ENCODE data around the gene ZNF672.
A peak's percentile ranks its signal among the peaks of the same experiment; 100 is the strongest.
"Not testable (repeated sequence)": the region's sequence is repeated elsewhere in the genome, so short reads cannot be mapped to it uniquely, and the experiment has no call there.

The ZNF672 gene

DNA sequence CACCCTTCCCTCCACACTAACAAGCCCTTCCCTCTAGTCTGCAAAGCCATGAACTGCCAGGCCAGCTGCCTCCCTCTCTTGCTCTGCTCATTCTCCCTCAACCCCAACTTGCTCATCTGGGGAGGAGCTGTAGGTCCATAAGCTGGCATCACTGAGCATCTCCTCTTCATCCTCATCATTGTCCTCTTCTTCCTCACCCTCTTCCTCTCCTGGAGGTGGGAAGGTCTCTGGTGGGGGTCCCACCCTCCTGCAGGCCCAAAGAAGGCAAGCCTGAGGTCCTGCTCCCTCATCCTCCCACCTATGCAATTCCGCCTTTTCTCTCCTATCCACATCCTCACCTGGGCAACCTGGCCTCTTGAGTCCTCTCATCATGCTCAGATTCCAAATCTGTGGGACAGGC, 18.2 kb downstream of the ZNF672 start:
- no peak for DNase-seq (ENCODE audit: low spot score)

DNA sequence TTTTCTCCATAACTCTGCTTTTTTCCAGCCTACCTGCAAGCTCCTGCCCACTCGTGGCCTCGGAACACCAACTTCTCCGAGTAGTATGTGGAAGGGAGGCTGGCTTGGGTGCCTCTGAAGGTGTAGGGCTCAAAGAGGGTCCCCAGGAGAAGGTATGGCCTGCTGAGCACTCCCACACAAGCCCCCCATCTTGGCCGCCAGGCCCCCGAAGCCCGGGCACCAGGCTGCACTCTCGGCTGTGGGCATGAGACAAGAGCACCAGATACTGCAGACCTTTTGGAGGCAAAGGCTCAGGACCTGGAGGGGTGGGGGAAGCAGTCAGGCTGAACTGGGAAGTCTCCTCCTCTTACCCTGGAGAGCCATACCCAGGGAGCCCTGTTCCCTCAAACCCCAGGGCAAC, 19.2 kb downstream of the ZNF672 start:
- DNase-seq (ENCODE audit: low spot score): no peak

DNA sequence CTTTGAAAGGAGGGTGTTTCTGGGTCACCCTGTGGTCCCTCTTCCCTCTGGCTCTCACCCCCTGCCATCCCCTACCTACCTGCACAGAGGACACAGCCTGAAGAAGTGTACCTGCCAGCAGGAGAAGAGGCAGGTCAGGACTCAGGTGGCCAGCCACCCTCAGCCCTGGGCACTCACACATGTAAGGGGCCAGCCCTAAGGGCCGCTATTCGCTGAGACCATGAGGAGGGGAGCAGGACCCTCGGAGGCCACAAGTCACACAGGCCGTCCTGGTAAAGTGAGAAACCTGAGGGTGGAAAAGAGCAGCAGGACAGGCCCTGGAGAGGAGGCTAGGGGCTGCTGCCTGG, 19.7 kb downstream of the ZNF672 start:
- DNase-seq (ENCODE audit: low spot score): no peak

DNA sequence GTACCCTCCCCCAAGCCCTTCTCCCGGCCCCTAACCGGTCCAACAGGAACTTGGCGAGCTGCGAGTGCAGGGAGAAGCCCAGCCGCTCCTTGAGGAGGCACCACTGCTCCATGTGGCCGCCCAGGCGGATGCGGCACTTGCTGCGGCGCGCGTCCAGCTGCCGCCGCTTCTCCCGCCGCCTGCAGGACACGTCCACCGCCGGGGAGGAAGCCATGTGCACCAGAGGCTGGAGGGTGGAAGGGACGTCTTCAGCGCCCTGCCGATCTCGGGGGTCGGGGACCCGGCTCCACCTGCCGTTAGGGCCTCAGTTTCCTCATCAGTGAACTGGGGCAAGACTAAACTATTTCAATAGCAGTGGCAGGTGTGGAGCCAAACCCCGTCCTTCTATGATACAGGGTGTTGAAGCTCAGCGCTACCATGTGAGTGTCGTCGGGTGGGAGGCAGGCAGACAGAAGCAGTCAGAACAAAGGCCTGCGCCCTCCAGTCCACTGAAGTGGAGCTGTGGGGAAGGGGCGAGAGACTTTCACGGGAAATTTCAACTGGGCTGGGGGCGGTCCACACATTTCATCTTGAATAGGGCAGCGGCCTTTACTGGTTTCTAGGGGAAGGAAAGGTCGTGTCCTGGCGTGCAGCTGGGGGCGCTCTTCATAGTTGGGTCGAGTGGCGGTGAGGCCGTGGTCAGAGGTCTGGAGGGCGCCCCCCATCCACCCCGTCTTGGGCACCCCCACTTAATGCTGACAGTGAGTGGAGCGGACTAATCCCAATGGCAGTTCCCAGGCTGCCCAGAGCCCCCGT, 20.3 kb downstream of the ZNF672 start:
- peak; percentile 79 for DNase-seq (ENCODE audit: low spot score)

DNA sequence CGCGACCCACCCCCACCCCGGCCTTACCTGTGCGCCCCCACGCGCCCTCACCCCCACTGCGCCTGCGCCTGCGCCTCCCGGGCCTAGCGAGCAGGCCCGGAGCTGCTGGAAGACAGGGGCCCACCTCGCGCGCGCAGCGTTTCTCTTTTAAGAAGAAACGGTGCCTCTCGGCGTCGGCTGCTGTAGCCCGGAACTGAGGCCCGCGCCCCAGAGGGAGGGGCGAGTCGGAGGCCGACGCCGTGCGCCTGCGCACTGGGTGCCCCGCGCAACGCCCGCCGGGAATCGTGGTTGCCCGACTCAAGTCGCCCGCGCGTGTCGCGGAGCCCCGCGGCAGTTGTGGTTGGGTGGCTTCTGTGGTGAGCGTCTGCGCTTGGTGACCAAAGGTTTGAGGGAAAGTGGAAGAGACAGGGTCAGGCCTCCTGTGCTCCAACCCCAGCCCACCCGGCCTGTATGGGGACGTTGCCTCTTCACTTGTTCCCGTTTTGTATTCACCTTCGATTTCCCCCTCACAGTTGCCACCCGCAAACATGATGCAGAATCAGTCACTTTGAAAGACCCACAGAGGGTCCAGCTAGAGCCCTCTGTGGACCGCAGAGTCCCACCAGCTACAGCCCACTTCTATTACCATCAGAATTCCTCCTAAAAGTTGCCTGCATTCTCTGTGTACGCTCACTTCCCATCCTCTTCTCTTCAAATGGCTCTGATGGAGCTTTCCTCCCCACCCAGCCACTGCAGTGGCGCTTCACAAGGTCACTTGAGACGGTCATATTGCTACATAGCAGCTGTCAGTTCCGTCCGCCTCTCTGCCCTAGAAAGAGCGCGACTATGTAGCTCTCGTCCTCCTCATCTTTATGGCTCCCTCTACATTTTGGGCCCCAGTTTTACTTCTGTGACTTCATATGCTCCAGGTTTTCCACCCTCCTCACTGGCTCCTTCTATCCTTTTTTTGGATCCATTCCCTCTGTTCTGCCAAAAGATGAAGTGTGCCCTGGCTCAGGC, 21.2 kb downstream of the ZNF672 start, which contains the start of gene ZNF692:
Gene ZNF692 (minus strand): TSS at position 195 of the 999 bp plus-strand sequence. CDS start 776 bp downstream, outside the sequence.
- DNase-seq (ENCODE audit: low spot score): peak; percentile 97

DNA sequence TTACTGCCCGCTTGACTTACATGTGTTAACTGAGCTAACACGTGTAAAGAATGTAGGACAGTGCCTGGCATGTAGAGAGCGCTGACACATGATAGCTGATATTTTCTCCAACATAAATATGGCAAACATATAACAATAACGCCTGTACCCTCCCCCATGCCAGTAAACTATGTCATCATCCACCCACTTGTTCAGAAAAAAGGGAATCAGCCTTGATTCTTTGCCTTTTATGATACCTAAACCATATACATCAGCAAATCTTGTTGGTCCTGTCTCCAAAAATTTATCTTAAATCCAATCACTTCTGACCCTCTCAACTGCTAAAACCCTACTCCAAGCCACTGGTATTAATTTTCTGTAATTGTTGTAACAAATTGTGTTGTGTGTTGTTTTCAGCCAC, 22.0 kb downstream of the ZNF672 start:
- DNase-seq (ENCODE audit: low spot score): no peak

DNA sequence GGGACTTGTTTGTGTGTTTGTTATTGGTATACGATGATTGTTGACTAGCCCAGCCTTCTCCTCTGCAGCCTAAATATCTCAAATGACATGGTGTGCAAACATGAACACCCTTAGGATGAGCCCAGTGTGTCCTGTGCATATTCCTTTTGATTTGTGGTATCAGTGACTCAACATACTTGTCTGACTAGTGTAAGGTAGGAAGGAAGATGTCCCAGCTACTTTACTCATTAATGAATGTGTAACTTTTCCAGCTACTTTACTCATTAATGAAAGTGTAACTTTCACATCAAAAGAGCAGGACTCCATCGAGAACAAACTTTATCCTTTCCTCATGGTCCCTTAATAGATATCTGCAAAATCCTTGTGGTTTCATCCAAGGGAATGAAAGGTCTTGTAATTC, 23.6 kb downstream of the ZNF672 start:
- no peak for DNase-seq (ENCODE audit: low spot score)

DNA sequence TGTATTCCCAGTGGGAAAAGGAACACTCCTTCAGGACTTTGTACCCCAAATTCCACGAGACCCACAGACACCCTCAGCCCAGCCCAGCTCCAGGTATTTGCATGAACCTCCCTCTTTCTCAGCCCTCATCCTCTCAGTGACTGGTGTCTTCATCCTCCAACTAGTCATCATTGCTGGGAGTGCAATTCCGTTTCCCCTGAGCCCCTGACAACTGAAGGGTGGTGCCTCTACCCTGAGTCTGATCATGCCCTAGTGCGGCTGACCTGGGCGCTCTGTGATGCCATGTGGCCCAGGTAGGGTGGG, 24.6 kb downstream of the ZNF672 start:
- DNase-seq (ENCODE audit: low spot score): no peak

DNA sequence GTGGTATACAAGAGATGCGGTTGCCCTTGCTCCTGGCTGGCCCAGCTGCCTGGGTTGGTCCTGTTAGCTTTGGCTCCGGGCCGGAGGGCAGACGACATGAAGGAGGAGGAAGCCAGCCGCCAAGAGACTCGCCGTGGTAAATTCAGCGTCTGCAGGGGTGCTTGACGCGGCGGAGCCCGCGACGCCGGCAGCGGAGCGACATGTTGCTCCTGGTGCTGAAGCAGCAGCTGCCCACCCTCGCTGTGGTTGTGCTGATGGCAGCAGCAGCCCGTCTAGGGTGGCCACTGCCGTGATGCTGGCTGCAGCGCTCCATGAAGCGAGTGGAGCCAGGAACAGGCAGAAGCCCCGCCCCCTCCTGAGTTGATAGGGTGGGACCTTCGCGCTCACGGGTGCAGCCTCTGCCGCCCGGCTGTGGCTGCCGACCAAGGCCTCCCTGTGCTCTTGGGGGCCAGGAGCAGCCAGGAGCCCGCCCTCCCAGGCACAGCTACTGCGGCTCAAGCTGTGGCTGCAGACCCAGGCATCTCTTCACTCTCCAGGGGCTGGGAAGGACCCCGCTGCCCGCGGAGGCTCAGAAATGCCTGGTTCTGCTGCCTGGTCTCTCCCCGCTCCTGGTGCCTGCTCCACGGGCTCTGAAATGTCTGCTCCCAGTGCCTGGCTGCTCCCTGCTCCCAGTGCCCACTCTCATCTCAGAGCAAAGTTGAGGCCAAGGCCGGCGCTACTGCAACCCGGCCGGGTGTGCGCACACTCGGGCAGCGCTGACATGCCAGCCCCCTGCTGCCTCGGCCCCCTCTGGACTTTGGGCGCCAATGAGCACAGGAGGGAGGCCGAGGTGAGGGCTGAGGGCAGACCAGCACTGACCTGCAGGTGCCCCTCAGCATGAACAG, 25.2 kb downstream of the ZNF672 start:
- DNase-seq (ENCODE audit: low spot score): peak; percentile 69

DNA sequence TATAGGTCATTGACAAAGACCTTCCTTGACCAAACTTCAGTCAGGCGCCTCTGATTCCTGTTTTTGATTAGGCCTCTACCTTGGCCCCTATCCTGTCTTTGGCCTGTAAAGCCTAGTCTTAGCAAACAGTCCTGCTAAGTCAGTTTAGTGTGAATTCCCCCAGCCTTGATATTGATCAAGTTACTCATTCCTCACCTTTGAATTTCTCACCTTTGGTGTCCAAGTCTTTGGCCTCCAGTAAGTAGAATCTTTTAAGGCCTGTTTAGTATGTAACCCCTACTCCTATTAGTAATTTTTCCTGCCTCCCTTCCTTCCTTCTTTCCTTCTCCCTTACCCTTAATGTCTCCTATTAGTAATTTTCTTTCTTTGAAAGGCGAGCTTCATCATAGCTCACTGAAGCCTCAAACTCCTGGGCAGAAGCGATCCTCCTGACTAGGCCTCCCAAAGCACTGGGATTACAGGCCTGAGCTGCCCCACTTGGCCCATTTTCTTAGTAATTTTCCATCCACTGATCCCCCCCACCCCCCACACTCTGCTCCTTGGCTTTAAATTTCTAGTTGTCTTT, 33.9 kb downstream of the ZNF672 start:
- DNase-seq (ENCODE audit: low spot score): no peak

DNA sequence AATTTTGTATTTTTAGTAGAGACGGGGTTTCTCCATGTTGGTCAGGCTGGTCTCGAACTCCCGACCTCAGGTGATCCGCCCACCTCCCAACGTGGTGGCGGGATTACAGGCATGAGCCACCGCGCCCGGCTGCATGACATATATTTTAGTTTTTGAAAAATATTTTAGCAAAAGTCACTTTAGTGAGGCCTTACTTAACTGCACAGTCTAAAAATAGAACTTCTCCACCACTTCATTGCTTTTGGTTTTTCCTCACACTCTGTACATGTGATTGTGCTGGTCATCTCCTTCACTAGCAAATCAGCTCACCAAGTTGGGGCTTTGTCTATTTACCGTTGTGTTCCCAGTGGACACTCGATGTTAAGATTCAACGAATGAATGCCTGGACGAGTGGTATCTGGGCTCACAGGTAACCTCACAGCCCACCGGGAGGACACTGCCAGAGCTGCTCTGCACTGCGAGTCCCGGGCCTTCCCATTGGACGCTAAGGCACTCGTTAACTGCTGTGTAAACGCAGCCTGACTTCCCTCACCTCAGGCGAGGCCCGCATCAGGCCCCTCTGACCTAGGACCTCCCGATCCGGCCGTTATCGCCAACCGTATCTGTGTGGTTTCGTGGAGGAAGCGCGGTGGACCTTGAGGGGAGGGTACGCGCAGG, 34.9 kb downstream of the ZNF672 start:
- DNase-seq (ENCODE audit: low spot score): peak; percentile 51

DNA sequence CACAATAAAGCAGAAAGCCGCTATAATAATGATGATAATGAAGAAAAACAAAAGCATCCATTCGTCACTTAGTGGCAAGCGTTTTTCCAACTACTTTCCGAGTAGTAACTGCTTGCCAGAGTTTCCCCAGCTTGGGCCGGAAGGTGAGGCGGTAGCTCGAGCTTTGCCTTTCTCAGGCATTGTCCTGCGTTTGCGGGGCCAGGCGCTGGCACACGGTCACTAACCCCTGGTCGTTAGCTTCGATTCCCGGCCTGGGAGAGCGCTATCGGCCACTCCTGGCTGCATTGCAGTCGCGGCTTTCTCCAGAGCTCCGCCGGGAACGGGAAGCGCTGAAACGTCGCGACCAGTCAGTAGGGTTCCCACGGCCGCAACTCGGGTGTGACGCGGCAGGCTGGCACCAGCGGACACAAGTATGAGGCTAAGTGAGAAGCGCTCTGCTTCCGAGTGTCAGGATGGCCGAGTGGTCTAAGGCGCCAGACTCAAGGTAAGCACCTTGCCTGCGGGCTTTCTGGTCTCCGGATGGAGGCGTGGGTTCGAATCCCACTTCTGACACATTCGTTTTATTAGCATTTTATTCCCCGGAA, 35.5 kb downstream of the ZNF672 start:
- DNase-seq (ENCODE audit: low spot score): peak; percentile 60

DNA sequence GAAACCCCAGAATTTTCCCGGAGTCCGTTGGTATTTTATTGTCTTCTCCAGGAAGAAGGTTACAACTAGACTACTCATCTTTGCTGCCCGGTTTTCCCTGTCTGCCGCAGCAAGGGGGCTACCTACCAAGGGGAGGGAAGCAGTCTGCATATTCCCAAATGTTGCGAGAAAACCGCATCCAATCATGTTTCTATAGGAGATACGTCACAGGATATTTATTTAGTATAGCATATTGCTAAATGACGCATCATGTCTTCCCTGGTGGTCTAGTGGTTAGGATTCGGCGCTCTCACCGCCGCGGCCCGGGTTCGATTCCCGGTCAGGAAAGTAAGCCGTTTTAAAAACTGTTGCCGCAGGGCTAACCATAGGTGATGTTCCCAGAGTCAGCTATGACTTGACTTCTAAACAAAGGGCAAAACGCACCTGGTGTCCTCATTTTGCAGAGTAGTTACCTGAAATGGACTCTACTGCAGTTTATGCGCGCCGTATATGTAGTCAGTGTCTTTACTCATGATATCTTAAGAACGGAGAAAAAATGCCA, 36.0 kb downstream of the ZNF672 start:
- peak; percentile 59 for DNase-seq (ENCODE audit: low spot score)

DNA sequence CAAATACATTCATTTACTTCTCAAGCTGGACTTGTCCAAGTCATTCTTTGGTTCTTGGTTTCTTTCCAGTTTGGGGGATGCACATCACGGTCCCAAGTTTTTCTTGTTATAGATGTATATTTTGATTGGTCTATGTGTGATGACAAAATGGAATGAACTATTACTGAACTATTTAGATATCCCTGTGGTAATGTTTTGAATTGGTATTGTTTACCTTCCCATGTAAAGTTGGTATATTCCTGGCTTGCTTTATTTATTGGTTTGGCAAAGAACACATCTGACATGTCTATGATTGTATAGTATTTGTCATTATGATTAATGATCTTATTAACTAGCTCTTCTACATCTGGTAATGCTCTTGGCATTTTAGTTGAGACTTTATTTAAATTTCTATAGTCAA, 43.2 kb downstream of the ZNF672 start:
- no peak for DNase-seq (ENCODE audit: low spot score)

DNA sequence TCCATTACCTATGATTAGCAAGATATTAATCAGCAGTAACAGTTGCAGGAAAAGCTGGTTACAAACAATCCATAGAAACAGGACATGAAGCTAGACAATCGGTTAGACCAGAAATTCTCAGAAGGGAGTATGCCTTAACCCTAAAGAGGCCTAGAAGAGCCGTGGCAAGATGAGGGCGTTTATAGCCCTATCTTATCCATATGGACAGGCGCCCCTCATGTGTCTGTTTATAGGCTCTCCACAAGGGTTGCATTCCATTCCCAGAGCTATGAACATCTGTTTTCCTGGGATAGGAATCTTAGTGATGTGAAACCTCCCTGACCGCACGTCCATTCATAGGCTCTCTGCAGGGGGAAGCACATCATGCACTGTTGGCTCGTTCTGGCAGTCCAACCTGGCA, 44.4 kb downstream of the ZNF672 start:
- DNase-seq (ENCODE audit: low spot score): not testable (repeated sequence)

DNA sequence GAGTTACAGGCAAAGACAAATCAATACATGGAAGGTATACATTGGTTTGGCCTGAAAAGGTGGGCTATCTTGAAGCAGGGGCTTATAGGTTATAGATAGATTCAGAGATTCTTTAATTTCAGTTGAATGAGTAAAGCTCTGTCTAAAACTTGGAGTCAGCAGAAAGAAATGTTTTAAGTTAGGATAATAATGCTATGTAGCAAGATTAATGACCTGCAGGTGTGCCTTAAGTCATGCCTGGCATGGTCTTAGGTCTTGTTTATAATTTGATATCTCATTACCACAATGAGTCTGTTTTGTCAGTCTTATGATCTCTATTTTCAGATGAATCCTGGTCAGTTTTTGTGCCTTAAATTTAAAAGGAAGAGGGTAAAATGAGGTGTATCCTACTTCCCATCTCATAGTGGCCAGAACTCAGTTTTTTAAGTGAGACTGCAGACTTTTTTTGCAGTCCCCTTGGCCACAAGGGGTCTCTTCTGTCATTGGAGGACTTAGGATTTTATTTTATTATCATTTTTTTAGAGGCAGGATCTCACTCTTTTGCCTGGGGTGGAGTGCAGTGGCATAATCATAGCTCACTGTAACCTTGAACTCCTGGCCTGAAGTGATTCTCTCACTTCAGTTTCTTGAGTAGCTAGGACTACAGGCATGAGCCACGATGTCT, 46.7 kb downstream of the ZNF672 start:
- DNase-seq (ENCODE audit: low spot score): no peak

DNA sequence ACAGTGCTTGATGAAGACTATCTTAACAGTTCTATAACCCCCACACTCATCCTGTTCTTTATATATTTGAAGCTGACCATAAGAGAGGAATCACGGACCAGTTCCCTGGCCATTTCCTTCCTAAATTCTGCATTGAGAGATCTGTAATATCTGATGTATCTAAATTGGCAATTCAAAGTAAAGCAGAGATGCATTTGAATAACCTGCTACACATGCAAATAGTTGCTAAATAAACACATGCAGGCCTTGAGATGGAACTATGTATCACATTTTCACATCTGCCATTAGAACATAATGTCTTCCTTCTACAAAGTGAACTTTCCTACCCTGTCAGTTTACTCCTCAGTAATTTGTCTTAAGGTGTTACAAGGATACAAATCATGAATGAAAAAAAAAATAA, 47.6 kb downstream of the ZNF672 start:
- no peak for DNase-seq (ENCODE audit: low spot score)

DNA sequence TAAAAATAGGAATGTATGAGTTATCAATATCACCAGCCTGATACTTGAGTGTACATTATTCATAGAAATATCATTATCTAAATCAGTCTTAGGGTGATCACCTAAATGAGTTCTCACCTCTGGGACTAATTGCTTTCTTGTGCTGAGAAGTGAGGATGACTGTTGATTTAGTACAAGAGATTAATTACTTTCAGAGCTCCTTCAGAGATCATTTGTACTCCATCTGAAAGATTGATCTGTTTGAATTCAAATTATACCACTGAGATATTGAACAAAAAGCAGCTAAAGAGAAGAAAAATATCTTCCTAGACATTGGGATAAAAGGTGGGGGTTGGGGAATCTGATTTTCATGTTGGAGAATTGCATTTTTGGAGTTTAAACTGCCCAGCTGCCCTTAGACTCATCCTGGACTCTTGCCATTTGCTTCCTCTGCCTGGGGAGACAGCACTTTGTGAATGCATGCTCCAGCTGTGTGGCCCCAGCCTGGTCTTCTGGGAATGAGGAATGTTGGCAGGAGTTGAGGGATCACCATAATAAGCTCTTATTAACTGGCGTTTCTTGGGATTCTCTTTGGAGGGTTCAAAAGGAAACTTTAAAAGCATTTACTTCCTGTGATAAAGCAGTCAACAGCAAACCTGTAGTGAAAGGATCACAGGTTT, 48.3 kb downstream of the ZNF672 start:
- DNase-seq (ENCODE audit: low spot score): no peak

DNA sequence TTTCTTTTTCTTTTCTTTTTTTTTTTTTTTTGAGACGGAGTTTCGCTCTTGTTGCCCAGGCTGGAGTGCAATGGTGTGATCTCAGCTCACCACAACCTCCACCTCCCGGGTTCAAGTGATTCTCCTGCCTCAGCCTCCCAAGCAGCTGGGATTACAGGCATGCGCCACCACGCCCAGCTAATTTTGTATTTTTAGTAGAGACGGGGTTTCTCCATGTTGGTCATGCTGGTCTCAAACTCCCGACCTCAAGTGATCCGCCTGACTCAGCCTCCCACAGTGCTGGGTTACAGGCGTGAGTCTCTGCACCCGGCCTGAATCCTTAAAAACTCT, 51.9 kb downstream of the ZNF672 start:
- not testable (repeated sequence) for DNase-seq (ENCODE audit: low spot score)
